Epithelial cell of prostate (primary cell): ENCODE data around the gene QSER1.
"Not testable (repeated sequence)": the region's sequence is repeated elsewhere in the genome, so short reads cannot be mapped to it uniquely, and the experiment has no call there.

Experiments used
- DNase-seq: peaks from one replicate; pipeline ENCODE4 v3.0.0-alpha.2; 2011; ENCODE audit warnings: low read depth, low spot score
- H3K27ac ChIP-seq: fragments of 450-650 bp; 2 replicates; pipeline ENCODE4 v1.5.1; 2017; ENCODE audit warnings: mild to moderate bottlenecking

QSER1 gene

DNA sequence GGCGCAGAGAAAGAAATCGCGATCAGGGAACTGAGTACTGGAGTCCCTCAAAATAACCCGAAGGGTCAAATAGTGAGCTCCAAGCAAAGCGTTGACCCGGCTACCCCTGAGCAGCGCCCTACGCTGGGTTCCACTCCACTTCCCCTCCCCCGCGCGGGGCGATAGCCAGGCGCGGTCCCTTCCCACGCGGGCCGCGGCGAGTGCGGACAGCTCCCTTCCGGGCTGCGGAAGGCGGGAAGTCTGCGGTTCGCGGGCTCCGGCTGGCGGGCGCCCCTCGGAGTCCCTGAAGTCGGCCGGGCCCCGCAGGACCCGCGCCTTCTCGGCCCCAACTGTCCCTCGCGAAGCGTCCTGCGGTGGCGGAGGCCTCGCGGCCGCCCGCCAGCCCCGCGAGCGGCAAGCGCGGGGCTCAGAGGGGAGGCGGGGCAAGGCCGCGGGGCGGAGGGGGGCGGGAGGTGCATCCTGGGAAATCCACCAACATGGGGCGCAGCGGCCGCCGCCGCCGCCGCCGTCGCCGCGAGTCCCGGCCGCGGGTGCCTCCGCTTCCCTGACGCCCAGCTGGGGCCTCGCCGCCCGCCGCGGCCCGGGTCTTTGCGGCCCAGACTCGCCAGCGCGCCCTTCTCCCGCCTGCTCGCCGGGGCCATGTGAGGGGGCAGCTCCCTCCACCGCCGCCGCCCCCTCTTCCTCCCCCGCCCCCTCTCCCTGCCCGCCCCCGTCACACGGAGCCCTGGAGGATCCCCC, at the start of gene QSER1:
TSS of gene QSER1 (plus strand) at position 457 of the 738 bp plus-strand sequence. CDS start 315 bp downstream, outside the sequence.
- peak within 1 kb of the TSS; percentile 74 for H3K27ac ChIP-seq
- DNase-seq: no peak

DNA sequence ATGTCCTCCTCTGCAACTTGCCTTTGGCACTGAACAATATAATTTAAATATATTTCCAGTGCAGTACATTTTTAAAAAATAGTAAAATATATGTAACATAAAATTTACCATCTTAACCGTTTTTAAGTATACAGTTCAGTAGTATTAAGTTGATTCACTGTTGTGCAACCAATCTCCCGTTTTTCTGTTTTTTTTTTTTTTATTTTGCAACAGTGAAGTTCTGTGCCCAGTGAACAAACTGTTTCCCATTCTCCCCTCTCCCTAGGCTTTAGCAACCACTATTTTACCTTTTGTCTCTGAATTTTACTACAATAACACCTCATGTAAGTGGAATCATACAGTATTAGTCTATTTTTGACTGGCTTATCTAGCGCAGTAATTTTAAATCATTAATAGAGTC, 49.1 kb upstream of the QSER1 start:
- DNase-seq: no peak

DNA sequence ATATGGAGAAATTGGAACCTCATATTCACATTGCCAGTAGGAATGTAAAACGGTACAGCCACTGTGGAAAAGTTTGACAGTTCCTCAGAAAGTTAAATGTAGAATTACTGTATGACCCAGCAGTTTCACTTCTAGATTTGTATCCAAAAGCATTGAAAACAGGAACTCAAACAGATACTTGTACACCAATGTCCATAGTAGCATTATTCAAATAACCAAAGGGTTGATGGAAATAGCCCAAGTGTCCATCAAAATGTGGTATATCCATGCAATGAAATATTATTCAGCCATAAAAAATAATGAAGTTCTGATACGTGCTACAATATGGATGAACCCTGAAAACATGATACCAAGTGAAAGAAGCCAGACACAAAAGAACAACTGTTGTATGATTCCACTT, 45.1 kb upstream of the QSER1 start:
- no peak for DNase-seq
- no peak overlapping the region for H3K27ac ChIP-seq

More for the DNA sequence above, 49.1 kb upstream of the QSER1 start:
- H3K27ac ChIP-seq: no peak overlapping the region

DNA sequence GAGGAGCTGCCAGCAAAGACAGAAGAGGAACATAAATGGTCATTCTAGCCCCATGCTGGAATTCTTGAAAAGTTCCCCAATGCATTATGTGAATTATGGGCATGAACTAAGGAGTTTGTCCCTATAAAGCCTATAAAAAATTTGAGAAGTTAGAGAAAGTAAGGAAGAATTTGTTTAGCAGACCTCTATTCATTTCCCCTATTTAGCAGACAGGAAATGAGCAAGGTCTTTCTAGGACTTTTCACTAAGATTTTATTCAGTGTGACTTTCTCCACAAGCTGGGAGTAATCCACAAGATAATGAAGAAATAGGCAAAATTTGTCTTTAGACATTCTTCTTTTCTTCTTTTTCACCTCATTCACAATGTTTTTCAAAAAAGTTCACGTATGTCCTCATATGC, 42.9 kb upstream of the QSER1 start:
- DNase-seq: no peak
- H3K27ac ChIP-seq: no peak overlapping the region

DNA sequence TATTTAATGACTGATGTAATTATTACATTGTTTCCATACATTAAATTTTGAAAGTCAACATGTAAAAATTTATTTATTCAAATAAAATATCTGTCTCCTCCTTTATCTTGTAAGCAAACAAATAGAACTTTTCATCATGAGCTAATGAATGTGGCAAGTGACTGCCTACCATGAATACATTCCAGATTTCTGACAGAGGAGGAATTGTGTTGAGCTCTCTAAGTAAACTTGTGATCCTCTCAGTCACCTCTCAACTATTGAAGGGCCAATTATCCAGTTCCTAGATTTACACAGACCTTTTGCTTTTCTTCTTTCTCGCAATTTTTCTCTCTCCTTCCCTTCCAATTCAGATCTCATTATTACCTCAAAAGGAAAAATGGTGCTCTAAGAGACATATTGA, 41.4 kb upstream of the QSER1 start:
- peak overlapping the region; percentile 24 for H3K27ac ChIP-seq
- no peak for DNase-seq

DNA sequence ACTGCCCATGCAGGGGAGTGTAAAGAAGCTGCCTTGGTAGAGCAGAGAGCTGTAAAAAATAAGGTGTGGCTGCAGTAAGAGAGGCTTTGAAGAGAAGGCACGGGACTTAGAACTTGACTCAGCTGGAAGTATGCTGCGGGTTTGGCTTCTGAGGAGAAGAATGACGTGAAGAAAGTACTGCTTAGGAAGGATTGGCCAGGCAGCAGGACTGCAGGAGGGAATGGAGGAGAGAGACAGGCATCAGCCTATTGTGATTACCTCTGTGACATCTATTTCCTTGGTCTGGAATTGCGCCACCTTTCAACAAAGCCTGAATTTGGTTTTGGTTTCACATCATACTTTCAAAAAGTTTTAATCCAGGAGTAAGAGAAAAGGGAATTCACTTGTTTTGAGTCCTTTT, 40.4 kb upstream of the QSER1 start:
- DNase-seq: peak; percentile 77
- H3K27ac ChIP-seq: peak overlapping the region; percentile 24

DNA sequence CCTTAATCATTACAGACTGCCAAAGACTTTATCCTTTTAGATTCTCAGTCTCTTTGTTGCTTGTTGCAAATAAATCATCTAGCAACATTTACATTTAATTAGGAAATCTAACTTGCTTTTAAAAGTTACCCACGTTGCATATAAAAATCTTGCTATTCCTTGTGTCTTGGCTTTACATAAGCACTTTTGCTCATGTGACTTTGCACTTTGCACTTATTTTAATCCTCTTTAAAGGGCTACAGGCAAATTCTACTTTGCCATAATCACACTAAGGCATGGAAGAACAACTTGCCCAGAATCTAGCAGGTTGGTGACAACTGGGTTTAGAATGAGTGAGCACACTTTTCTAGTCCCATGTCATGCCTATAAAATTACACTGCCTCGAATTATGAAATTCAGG, 37.0 kb upstream of the QSER1 start:
- no peak for DNase-seq
- no peak overlapping the region for H3K27ac ChIP-seq

DNA sequence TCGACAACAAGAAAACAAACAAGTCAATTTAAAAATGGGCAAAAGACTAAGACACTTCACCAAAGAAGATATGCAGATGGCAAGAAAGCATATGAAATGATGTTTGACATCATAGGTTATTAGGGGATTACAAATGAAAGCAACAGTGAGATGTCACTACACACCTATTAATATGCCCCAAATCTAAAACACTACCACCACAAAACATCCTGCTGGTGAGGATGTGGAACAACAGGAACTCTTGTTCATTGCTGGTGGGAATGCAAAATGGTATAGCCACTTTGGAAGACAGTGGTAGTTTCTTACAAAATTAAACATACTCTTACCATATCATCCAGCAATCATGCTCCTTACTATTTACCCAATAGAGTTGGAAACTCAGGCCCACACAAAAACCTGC, 33.9 kb upstream of the QSER1 start:
- no peak overlapping the region for H3K27ac ChIP-seq
- DNase-seq: no peak

DNA sequence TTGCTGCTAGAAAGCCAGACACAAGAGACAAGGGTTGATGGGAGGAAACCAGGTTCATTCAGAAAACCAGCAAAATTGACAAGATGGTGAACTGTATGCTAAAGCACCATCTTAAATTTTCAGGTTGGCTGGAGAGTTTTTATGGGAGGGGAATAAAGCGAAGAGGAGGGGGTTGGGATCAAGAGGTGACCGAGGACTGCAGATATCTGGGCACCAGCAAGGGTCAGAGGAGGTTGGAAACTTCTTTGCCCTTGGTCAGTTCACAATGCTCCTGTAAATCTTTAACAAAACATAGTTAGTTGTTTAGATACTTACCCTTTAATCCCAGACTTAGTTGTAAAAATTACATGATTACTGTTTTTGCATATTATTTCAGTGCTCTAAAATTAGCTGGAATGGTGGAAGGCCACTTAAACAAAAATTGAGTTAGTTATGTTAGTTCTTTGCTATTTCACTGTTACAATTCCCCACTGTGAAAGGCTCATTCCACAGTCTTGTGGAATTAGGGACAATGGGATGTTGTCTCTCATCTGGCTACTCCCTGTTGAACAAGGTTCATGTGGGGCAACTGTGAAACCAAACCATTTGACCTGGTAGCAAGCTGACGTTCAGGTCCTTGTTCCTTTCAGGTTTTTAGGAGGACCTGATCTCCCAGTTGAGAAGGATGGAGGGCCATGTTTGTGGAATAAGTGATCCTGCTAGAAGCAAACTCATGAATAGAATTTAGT, 30.6 kb upstream of the QSER1 start:
- no peak for DNase-seq
- no peak overlapping the region for H3K27ac ChIP-seq

DNA sequence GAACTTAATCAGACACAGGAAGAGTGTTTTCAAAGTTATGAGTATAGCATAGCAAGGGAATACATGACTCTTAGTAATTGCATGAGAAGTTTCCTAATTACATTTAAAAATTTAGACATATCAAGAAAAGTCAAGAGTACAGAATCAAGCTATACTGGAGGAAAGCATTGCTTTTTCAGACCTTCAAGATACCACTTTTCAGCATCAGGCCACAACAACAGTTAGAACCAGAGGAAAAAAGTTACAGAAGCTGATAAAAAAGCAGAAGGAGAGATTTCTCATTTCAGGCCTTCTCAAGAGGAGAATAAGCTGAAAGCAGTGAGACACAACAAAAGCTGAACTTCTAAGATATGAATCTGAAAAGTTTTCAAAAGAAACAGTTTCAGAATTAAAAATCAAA, 28.1 kb upstream of the QSER1 start:
- no peak overlapping the region for H3K27ac ChIP-seq
- DNase-seq: no peak

DNA sequence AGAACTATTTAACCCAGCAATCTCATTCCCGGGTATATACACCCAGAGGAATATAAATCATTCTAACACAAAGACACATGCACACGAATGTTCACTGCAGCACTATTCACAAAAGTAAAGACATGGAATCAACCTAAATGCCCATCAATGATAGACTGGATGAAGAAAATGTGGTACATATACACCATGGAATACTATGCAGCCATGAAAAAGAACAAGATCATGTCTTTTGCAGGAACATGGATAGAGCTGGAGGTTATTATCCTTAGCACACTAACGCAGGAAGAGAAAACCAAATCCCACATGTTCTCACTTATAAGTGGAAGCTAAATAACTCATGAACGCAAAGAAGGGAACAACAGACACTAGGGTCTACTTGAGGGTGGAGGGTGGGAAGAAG, 23.9 kb upstream of the QSER1 start:
- not testable (repeated sequence) for DNase-seq

DNA sequence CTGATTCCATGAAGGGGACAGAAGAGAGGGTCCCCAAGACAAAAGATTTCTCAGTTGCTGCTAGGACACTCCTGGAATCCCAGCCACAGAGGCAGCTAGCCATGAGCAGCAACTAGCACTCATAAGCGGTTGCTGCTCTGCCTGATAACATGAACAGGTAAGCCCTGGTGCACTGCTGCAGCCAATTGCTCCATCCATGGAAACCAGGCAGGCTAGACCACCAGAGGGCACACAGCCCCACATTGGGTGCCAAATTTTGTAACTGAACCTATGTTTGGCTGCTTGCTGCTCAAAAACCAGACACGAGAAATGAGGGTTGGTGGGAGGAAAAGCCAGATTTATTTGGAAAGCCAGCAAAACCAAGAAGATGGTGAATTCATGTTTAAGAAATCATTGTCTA, 21.9 kb upstream of the QSER1 start:
- DNase-seq: no peak
- H3K27ac ChIP-seq: no peak overlapping the region

More for the DNA sequence above, 23.9 kb upstream of the QSER1 start:
- not testable (repeated sequence) for H3K27ac ChIP-seq

DNA sequence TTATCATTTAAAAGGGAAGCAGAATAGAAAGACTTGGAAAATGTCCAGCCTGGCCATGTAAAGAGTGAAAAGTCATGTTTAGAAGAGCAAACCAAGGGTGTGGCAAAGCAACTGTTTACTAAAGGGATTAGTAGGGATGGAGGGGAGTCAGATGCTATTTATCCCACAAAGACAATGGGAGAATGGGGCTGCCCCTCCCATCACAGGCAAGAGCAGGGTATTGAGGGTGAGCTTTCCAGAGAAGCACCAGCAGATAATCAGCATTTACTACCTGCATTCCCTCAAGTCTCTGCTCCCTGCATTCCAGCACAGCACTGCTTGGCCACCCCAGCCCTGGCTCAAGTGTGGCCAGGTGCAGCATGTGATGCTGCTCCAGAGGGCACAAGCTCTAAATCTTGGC, 18.5 kb upstream of the QSER1 start:
- DNase-seq: no peak
- no peak overlapping the region for H3K27ac ChIP-seq

DNA sequence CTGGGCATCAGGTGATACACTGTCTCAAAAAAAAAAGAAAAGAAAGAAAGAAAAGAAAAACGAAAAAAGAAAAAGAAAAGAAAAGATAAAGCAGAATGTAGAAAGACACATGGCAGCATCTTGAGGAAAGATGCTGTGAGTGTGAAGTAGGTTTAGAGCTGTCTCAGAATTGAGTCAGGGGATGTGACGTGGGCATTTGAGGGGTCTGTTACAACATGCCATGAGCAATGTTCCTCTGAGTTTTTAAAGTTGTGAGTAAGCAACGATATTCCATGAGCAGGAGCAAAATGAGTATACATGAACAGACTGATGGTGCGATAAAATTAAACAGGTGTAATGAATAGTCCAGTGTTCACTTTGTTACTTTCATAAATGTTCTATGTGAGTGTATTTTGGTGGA, 11.3 kb upstream of the QSER1 start:
- H3K27ac ChIP-seq: peak overlapping the region; percentile 26
- DNase-seq: peak; percentile 46

DNA sequence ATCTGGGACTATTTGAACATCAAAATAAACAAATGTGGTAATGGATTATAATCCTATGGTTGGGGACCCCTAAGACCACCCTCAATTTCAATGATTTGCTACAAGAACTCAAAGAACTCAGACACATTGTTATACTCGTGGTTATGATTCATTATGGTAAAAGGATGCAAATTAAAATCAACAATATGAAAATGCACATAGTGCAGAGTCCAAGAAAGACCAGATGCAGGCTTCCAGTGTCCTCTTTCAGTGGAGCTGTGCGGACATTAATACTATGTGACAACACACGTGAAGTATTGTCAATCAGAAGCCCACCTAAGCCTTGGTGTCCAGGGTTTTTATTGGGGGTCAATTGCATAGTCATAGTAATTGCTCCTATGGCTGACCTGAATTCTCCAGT, 9.2 kb upstream of the QSER1 start:
- no peak for DNase-seq
- no peak overlapping the region for H3K27ac ChIP-seq

DNA sequence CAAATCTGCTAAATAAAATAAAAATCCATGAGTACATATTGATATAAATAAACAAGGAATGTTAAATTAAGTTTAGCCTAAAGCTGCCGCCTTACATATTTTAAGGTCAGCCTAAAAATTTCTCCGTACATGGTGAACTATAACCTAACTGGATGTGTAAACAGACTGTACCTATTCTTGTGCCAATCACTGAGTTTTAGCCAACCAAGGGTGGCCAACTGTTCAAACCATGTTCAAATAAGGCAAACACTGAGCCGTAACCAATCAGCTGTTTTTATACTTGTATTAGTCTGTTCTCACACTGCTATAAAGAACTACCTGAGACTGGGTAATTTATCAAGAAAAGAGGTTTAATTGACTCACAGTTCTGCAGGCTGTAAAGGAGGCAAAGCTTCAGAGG, 8.6 kb upstream of the QSER1 start:
- DNase-seq: no peak
- no peak overlapping the region for H3K27ac ChIP-seq

DNA sequence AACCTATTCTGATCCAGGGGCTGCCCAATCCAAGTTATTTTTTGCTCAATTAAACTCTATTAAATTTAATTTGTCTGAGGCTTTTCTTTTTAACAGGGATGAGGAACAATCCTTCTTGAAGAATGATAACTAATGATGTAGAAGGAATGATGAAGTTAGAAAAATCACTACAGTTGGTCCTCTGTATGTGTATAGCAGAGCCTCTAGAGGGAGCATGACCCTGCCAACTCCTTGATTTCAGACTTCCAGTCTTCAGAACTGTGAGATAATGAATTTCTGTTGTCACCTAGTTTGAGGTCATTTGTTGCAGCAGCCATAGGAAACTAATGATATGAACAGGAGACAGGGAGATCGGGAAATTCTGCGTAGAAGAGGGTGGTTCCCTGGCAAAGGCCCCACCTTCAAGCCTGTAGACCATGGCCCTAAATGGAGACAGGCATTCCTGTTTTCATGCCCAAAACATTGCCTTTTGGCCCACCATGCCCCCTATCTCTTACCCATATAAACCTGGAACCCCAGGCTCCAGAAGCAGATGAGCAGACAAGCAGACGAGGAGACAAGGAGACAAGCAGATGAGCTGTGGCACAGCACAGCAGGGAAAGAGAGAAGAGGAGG, 7.7 kb upstream of the QSER1 start:
- DNase-seq: no peak
- no peak overlapping the region for H3K27ac ChIP-seq

DNA sequence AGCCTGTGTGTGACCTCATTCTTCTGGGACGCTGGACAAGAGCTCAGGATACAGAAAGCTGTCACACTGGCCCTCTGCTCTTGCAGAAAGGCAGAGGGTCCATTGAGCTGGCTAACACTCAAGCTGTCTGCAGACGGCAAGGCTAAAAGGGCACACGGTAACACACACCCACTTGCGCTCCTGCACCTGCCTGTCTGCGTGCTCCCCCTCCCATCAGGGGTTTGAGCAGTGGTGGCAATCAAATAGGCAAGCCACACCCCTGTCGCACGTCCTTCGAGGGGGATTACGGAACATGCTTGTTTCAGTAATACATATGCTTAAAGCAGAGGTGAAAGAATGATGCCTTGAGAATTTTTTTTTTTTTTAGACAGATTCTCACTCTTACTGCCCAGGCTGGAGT, 7.1 kb upstream of the QSER1 start:
- DNase-seq: no peak
- H3K27ac ChIP-seq: no peak overlapping the region

DNA sequence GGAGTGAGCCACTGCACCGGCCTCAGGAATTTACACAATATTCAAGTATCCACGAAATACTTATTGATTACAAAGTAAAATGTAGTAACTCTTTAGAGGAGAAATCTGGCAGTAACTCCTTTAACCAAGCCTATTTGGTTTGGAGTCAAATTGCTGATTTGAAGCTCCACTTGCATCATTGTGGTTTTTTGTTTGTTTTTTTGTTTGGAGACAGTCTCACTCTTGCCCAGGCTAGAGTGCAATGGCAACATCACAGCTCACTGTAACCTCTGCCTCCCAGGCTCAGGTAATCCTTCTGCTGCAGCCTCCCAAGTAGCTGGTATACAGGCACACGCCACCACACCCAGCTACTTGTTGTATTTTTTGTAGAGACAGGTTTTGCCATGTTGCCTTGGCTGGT, 6.4 kb upstream of the QSER1 start:
- no peak overlapping the region for H3K27ac ChIP-seq
- no peak for DNase-seq

DNA sequence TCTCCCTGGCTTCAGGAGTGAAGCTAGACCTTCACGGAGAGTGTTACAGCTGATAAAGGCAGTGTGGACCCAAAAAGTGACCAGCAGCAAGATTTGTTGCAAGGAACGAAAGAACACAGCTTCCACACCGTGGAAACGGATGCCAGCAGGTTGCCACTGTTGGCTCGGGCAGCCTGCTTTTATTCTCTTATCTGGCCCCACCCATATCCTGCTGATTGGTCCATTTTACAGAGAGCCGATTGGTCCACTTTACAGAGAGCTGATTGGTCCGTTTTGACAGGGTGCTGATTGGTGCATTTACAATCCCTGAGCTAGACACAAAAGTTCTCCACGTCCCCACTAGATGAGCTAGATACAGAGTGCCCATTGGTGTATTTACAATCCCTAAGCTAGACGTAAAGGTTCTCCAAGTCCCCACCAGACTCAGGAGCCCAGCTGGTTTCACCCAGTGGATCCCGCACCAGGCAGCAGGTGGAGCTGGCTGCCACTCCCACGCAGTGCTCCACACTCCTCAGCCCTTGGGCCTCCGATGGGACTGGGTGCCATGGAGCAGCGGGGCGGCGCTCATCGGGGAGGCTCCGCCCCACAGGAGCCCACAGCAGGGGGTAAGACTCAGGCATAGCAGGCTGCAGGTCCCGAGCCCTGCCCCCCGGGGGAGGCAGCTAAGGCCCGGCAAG, 4.8 kb upstream of the QSER1 start:
- DNase-seq: not testable (repeated sequence)

DNA sequence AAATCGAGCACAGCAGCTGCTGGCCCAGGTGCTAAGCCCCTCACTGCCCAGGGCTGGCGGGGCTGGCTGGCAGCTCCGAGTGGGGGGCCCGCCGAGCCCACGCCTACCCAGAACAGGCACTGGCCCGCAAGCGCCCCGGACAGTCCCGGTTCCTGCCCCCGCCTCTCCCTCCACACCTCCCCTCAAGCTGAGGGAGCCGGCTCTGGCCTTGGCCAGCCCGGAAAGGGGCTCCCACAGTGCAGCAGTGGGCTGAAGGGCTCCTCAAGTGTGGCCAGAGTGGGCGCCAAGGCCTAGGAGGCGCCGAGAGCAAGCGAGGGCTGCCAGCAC, 4.3 kb upstream of the QSER1 start:
- not testable (repeated sequence) for H3K27ac ChIP-seq, DNase-seq

More for the DNA sequence above, 4.8 kb upstream of the QSER1 start:
- H3K27ac ChIP-seq: not testable (repeated sequence)
